ENCODE measurements around the gene G6PC2.
A peak's percentile ranks its signal among the peaks of the same experiment; 100 is the strongest.
"Not testable (repeated sequence)": the region's sequence is repeated elsewhere in the genome, so short reads cannot be mapped to it uniquely, and the experiment has no call there.

G6PC2 gene

GRCh38 chr2:168904358-168904757, 3.3 kb downstream of the G6PC2 start:
- no peak for DNase-seq

DNA sequence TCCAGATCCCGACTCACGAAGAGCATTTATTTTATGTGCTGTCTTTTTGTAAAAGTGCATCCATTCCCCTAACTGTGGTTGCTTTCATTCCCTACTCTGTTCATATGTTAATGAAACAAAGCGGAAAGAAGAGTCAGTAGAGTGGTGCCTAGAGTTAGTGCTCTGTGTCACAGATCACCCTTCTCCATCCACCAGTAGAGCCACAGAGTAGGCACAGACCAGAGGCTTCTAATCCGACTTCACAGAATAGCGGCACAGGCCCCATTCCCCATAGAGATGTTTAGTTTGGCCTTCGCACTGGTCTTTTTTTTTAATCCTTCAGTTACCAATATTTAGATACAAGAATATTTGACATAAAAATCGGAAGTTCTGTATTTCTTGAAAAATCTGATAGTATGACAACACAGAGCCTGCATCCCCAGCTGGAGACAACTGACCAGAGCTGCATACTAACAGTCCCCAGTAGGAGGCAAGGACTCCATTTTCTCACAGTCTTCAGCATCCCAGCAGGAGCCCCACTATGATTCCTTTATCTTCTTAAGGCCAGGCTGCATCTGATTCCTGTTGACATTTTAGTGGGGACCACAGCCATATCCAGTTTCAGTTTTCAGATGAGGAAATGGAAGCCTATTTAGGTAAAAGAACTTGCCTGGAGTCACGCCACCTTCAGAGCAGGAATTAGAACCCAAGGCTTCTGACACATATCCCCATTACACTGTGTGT, 7.0 kb downstream of the G6PC2 start:
- DNase-seq, result no peak

DNA sequence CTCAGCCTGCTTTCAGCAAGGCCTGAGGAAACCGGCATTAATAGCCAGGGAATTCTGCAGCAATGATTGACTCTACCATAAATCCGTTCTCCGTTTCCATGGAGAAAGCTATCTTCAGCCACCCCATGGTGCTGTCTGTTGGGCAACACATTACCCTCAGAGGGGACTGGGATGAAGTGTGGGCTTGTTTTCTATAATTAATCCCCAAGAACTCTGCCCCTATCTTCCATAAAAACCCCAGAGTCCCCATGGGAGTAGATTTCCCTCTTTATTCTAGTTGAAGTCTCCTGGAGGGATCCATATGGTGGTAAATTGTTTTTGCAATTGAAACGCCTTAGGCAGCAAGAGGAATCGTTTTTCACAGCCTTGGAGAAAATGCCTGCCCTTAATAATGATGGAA, 9.2 kb downstream of the G6PC2 start:
- no peak for DNase-seq

- peak in 1 of 58 donors; percentile 11 for DNase-seq
Observed at GRCh38 chr2:168912466-168912865, 11.4 kb downstream of the G6PC2 start.

DNA sequence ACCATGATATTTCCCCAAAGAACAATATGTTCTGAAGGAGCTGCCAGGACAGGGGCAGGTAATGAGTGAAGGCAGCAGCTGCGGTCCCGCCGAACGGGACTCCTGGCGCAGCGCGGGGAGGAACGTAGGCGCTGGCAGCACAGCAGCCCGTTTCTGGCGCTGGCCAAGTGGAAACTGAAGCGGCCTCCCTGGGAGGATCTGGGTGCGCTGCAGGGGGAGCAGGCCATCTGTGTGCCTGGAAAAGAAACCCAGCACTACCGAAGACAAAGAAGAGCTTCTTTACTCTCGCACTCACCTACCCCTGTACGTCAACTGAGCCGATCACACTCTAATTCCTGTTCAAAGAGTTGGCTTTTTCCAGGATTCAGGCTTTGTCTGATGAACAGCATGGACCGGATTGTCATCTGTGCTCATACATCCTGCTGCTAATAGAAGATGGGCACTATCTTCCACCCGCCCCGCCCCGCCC, 11.8 kb downstream of the G6PC2 start:
- DNase-seq, result peak in 45 of 58 donors; percentile 3 to 70 (median 21)

- DNase-seq, result no peak
Observed at GRCh38 chr2:168913495-168913894, 12.4 kb downstream of the G6PC2 start.

GRCh38 chr2:168915441-168916330, 14.6 kb downstream of the G6PC2 start:
- DNase-seq, result peak in 9 of 58 donors; percentile 1 to 43 (median 8)

- DNase-seq, result no peak
Observed at GRCh38 chr2:168916331-168916675, 15.2 kb downstream of the G6PC2 start.

GRCh38 chr2:168920504-168921157, 19.5 kb downstream of the G6PC2 start:
- no peak for DNase-seq

- DNase-seq, result no peak
Observed at GRCh38 chr2:168926621-168927386, 25.7 kb downstream of the G6PC2 start.

GRCh38 chr2:168928113-168928831, 27.2 kb downstream of the G6PC2 start:
- DNase-seq, result no peak

DNA sequence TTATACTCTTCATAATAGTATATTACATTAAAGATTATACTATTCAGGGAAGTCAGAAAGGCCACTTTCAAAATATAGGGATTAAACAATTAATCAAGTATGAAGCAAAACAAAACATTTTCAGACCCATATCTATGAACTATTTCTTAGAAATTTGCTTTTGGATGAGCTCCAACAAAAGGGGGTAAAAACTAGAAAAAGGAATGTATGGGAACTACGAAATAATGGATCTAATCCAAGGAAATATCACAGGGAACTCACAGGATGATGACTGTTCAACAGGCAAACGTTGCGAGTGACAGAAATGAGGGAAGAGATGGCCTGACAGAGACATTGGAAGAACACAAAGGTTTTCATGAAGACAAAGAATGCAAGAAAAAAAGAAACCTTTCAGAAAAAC, 27.9 kb downstream of the G6PC2 start:
- no peak for DNase-seq

- DNase-seq, result no peak
Observed at GRCh38 chr2:168930242-168930641, 29.2 kb downstream of the G6PC2 start.

DNA sequence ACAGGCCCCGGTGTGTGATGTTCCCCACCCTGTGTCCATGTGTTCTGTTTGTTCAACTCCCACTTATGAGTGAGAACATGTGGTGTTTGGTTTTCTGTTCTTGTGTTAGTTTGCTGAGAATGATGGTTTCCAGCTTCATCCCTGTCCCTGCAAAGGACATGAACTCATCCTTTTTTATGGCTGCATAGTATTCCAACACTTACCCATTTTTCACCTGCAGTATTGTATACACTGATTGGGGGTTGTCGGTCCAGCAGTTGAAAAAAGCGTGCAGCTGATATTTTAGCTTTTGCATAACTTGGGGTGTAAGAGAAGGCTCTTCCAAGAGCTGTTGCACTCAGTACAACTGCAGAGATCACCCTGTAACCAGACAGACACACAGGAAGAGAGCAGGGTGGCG, 31.1 kb downstream of the G6PC2 start:
- DNase-seq, result not testable (repeated sequence)

DNA sequence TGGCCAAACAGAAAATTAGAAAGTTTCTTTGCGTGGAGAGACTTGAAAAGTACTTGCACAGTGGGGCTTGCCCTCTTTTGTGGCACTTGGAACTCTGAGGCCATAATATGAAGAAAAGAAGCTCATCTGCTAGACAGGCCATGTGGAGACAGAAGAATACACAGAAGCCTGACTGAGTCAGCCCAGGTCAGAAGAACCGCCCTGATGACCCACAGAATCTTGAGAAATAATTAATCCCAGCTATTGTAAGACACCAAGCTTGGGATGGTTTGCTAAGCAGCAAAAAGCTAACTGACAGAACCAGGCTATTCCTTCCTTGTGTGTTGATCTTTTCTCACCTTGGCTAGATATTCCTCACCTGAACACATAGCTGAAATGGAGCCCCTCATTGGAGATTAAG, 33.7 kb downstream of the G6PC2 start:
- DNase-seq, result no peak

GRCh38 chr2:168935810-168936581, 34.9 kb downstream of the G6PC2 start:
- DNase-seq, result no peak

DNA sequence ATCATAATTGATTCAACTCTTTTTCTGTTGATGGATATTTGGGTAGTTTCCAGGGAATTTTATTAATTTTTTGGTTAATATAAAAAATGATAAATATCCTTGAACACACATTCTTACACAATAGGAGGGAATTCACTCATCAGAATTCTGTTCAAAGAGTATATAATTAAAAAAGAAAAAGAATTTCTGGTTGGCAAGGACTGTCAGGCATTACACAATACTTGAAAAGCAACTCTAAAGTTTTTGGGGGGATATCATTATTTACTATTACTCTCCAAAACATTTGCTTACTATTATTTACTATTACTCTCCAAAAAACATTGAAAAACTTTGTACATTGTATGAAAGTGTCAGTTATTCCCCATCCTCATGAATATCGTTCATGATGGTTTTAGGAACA, 38.0 kb downstream of the G6PC2 start:
- DNase-seq, result no peak

GRCh38 chr2:168939918-168940317, 38.8 kb downstream of the G6PC2 start:
- DNase-seq, result no peak

DNA sequence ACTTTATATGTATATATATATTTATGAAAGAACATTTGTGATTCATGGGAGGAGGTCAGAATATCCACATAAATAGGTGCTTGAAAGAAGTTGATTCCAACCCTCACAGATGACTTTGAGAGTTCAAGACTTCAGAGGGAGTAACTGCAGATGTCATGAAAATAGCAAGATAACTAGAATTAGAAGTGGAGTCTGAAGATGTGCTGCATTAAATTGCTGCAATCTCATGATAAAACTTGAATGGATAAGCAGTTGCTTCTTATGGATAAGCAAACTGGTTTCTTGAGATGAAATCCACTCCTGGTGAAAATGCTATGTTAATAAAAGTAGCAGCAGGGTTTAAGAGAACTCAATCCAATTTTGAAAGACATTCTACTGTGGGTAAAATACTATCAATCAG, 40.2 kb downstream of the G6PC2 start:
- DNase-seq, result no peak

DNA sequence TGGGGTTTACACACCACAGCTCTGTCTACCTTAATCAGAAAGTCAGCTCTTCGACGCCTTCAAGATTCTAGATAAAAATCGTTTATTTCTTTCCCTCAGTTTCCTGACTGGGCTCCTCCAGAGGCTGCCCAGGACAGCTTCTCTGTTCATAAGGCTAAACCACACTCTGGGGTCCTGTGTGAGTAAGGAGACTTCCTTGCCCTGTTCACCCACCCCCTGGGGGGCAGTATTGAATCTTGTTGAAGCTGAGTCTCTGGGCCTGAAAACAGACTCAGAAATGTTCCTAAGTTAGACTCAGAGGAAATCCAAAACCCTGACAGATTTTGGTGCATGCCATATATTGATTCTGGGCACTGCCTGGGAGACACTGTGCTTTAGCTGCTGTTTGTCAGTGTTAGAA, 43.0 kb downstream of the G6PC2 start:
- DNase-seq, result no peak

Measured in anterior cingulate cortex (tissue), 58 donors.